IgD-negative memory B cell (primary cell): Measurements from ENCODE around the gene PIP5K1A. TPM values are rescaled to one million over a fixed set of nuclear protein-coding genes. Genes with fewer than 3 reads are reported as not detected.
A peak's percentile ranks its signal among the peaks of the same experiment; 100 is the strongest.

Experiments used
- H3K27ac Mint-ChIP-seq, 3 donors: one replicate each; pipeline ENCODE4 v1.8.0; 2020 to 2022; ENCODE audit warnings: mild to moderate bottlenecking in 3 of 3, mixed read lengths in 3 of 3, moderate library complexity in 1 of 3
- H3K27me3 Mint-ChIP-seq: one replicate; pipeline ENCODE4 v1.8.0; 2021; ENCODE audit warnings: mixed read lengths
- H3K36me3 Mint-ChIP-seq: one replicate; pipeline ENCODE4 v1.8.0; 2020; ENCODE audit warnings: mild to moderate bottlenecking, mixed read lengths
- H3K4me1 Mint-ChIP-seq, 3 donors: one replicate each; pipeline ENCODE4 v1.8.0; 2020 to 2022; ENCODE audit warnings: mixed read lengths in 3 of 3, mild to moderate bottlenecking in 1 of 3
- H3K4me3 Mint-ChIP-seq, 4 donors: one replicate each; pipeline ENCODE4 v1.8.0; 2020 to 2022; ENCODE audit warnings: mild to moderate bottlenecking in 4 of 4, mixed read lengths in 4 of 4, moderate library complexity in 3 of 4
- H3K9me3 Mint-ChIP-seq, 3 donors: one replicate each; pipeline ENCODE4 v1.8.0; 2020 to 2021; ENCODE audit warnings: mixed read lengths in 3 of 3, mild to moderate bottlenecking in 1 of 3
- polyA plus RNA-seq: library from polyadenylated mRNA; unstranded; fragments of 300-500 nt; fragmentation: Illumina TruSeq; gene quantifications from one replicate; pipeline ENCODE4 v1.2.3, GENCODE V29; 2021

Gene PIP5K1A
- polyA plus RNA-seq, 1 donor from 2014 or later = 20.3 TPM

GRCh38 chr1:151286619-151287340, 88.4 kb downstream of the PIP5K1A start:
- no peaks in the 10 kb centered on the region for H3K36me3 Mint-ChIP-seq
- H3K27me3 Mint-ChIP-seq = no peaks in the 10 kb centered on the region
- peak overlapping the region in 2 of 4 donors; percentile 5 to 39 for H3K4me3 Mint-ChIP-seq
- H3K27ac Mint-ChIP-seq = peak overlapping the region in 1 of 3 donors; percentile 48
- H3K4me1 Mint-ChIP-seq = peaks cover 14 to 27% (median 16%) of the 10 kb centered on the region in 3 donors
- H3K9me3 Mint-ChIP-seq = no peaks in the 10 kb centered on the region

- Mint-ChIP-seq H3K9me3 (no peaks in the 10 kb centered on the region), H3K4me3 (peak overlapping the region in 1 of 4 donors; percentile 5), H3K36me3 (no peaks in the 10 kb centered on the region), H3K27me3 (no peaks in the 10 kb centered on the region), H3K27ac (peak overlapping the region in 1 of 3 donors; percentile 48), H3K4me1 (peaks cover 14 to 27% (median 16%) of the 10 kb centered on the region in 3 donors)
Measured at GRCh38 chr1:151287341-151287699, 89.0 kb downstream of the PIP5K1A start.

- Mint-ChIP-seq H3K36me3 (no peaks in the 10 kb centered on the region), H3K4me3 (peak overlapping the region in 1 of 4 donors; percentile 61), H3K27me3 (no peaks in the 10 kb centered on the region), H3K27ac (peak overlapping the region in 1 of 3 donors; percentile 83), H3K4me1 (peaks cover 14 to 27% (median 16%) of the 10 kb centered on the region in 3 donors), H3K9me3 (no peaks in the 10 kb centered on the region)
Measured at GRCh38 chr1:151287767-151288500, 89.6 kb downstream of the PIP5K1A start.

- H3K4me1 Mint-ChIP-seq = peaks cover 11 to 22% (median 16%) of the 10 kb centered on the region in 3 donors
- H3K9me3 Mint-ChIP-seq = no peaks in the 10 kb centered on the region
- no peaks in the 10 kb centered on the region for H3K36me3 Mint-ChIP-seq
- peak overlapping the region in 1 of 3 donors; percentile 83 for H3K27ac Mint-ChIP-seq
- H3K4me3 Mint-ChIP-seq = peak overlapping the region in 1 of 4 donors; percentile 61
- H3K27me3 Mint-ChIP-seq = no peaks in the 10 kb centered on the region
Measured at GRCh38 chr1:151288502-151288901, 90.2 kb downstream of the PIP5K1A start.

- Mint-ChIP-seq H3K4me1 (peaks cover 4 to 14% (median 10%) of the 10 kb centered on the region in 3 donors), H3K36me3 (no peaks in the 10 kb centered on the region)
Measured at GRCh38 chr1:151289080-151289935, 91.0 kb downstream of the PIP5K1A start.

GRCh38 chr1:151289991-151290708, 91.8 kb downstream of the PIP5K1A start:
- no peak overlapping the region for H3K4me3 Mint-ChIP-seq
- no peaks in the 10 kb centered on the region for H3K36me3 Mint-ChIP-seq
- no peaks in the 10 kb centered on the region for H3K27me3 Mint-ChIP-seq
- H3K27ac Mint-ChIP-seq = peak overlapping the region in 2 of 3 donors; percentile 43 to 64
- H3K4me1 Mint-ChIP-seq = peaks cover 0 to 12% (median 6%) of the 10 kb centered on the region in 3 donors
- no peaks in the 10 kb centered on the region for H3K9me3 Mint-ChIP-seq

More at GRCh38 chr1:151289080-151289935, 91.0 kb downstream of the PIP5K1A start:
- peak overlapping the region; percentile 14 to 83 (median 69) for H3K27ac Mint-ChIP-seq
- peak overlapping the region in 1 of 4 donors; percentile 61 for H3K4me3 Mint-ChIP-seq
- H3K27me3 Mint-ChIP-seq = no peaks in the 10 kb centered on the region
- no peaks in the 10 kb centered on the region for H3K9me3 Mint-ChIP-seq

- H3K4me3 Mint-ChIP-seq = no peak overlapping the region
- peaks cover 0 to 8% (median 6%) of the 10 kb centered on the region in 3 donors for H3K4me1 Mint-ChIP-seq
- no peak overlapping the region for H3K27ac Mint-ChIP-seq
- no peaks in the 10 kb centered on the region for H3K36me3 Mint-ChIP-seq
- no peaks in the 10 kb centered on the region for H3K9me3 Mint-ChIP-seq
- H3K27me3 Mint-ChIP-seq = no peaks in the 10 kb centered on the region
Measured at GRCh38 chr1:151290709-151291303, 92.5 kb downstream of the PIP5K1A start.

GRCh38 chr1:151292207-151293030, 94.1 kb downstream of the PIP5K1A start:
- peak overlapping the region; percentile 59 to 87 (median 62) for H3K27ac Mint-ChIP-seq
- no peaks in the 10 kb centered on the region for H3K27me3 Mint-ChIP-seq
- peaks cover 0 to 6% (median 5%) of the 10 kb centered on the region in 3 donors for H3K4me1 Mint-ChIP-seq
- H3K36me3 Mint-ChIP-seq = no peaks in the 10 kb centered on the region
- no peaks in the 10 kb centered on the region for H3K9me3 Mint-ChIP-seq
- H3K4me3 Mint-ChIP-seq = no peak overlapping the region

- Mint-ChIP-seq H3K27me3 (no peaks in the 10 kb centered on the region), H3K4me1 (peaks cover 0 to 6% (median 5%) of the 10 kb centered on the region in 3 donors), H3K9me3 (no peaks in the 10 kb centered on the region), H3K27ac (peak overlapping the region; percentile 59 to 87 (median 83)), H3K4me3 (no peak overlapping the region), H3K36me3 (no peaks in the 10 kb centered on the region)
Measured at GRCh38 chr1:151293093-151293492, 94.7 kb downstream of the PIP5K1A start.

- Mint-ChIP-seq H3K36me3 (no peaks in the 10 kb centered on the region), H3K27ac (peak overlapping the region in 2 of 3 donors; percentile 14 to 81), H3K27me3 (no peaks in the 10 kb centered on the region), H3K4me1 (no peaks in the 10 kb centered on the region), H3K9me3 (no peaks in the 10 kb centered on the region), H3K4me3 (no peak overlapping the region)
Measured at GRCh38 chr1:151294742-151295462, 96.5 kb downstream of the PIP5K1A start.
